ENCODE results near the gene STX18.
A peak's percentile ranks its signal among the peaks of the same experiment; 100 is the strongest.

Gene STX18

GRCh38 chr4:4395849-4396627 lies 145.8 kb downstream of the STX18 start:
- DNase-seq: no peak

- no peak for DNase-seq
Measured at GRCh38 chr4:4395371-4395770, 146.5 kb downstream of the STX18 start.

- no peak for DNase-seq
Measured at GRCh38 chr4:4394644-4395043, 147.2 kb downstream of the STX18 start.

- no peak for DNase-seq
Measured at GRCh38 chr4:4392501-4393183, 149.2 kb downstream of the STX18 start.

GRCh38 chr4:4391866-4392265 lies 150.0 kb downstream of the STX18 start:
- no peak for DNase-seq

- no peak for DNase-seq
Measured at GRCh38 chr4:4390515-4391240, 151.2 kb downstream of the STX18 start.

GRCh38 chr4:4390046-4390445 lies 151.8 kb downstream of the STX18 start:
- no peak for DNase-seq

GRCh38 chr4:4388836-4389575 lies 152.8 kb downstream of the STX18 start:
- no peak for DNase-seq

GRCh38 chr4:4388311-4388790 lies 153.5 kb downstream of the STX18 start:
- no peak for DNase-seq

GRCh38 chr4:4387531-4388310 lies 154.1 kb downstream of the STX18 start:
- no peak for DNase-seq

- peak in 1 of 2 experiments; percentile 15 for DNase-seq
Measured at GRCh38 chr4:4386736-4387392, 155.0 kb downstream of the STX18 start, which contains the start of gene NSG1. NSG1 (plus strand) TSS chr4:4387102; CDS start chr4:4387630, 528 bp downstream.

- DNase-seq: peak in 1 of 2 experiments; percentile 5
Measured at GRCh38 chr4:4386296-4386735, 155.5 kb downstream of the STX18 start.

GRCh38 chr4:4385729-4386295 lies 156.0 kb downstream of the STX18 start:
- no peak for DNase-seq

- DNase-seq: peak in 1 of 2 experiments; percentile 22
Measured at GRCh38 chr4:4384837-4385236, 157.0 kb downstream of the STX18 start.

GRCh38 chr4:4383085-4383484 lies 158.8 kb downstream of the STX18 start:
- DNase-seq: no peak

GRCh38 chr4:4379540-4380087 lies 162.2 kb downstream of the STX18 start:
- no peak for DNase-seq

GRCh38 chr4:4377732-4378460 lies 164.0 kb downstream of the STX18 start:
- no peak for DNase-seq

GRCh38 chr4:4377191-4377590 lies 164.7 kb downstream of the STX18 start:
- DNase-seq: no peak

- no peak for DNase-seq
Measured at GRCh38 chr4:4376074-4376473, 165.8 kb downstream of the STX18 start.

Data from SW 1271 (cell line).